Neural cell (in vitro differentiated cells): Measurements from ENCODE around the gene JAG2. TPM values are rescaled to one million over a fixed set of nuclear protein-coding genes. Genes with fewer than 3 reads are reported as not detected.

Experiments used
- H2AFZ ChIP-seq: fragments of 200-600, 300-800 bp; sonication (generic), shearing (Covaris generic); 2 replicates; pipeline ENCODE4 v1.6.0; 2014; ENCODE audit warnings: low read depth, mild to moderate bottlenecking, antibody characterized with exemption, low read length, moderate library complexity
- H3F3A ChIP-seq: fragments of 200-600 bp; shearing (Covaris generic); 2 replicates; pipeline ENCODE4 v1.6.1; 2016; ENCODE audit warnings: mild to moderate bottlenecking, moderate library complexity, mixed read lengths, antibody characterized with exemption, low read length; ENCODE audit not compliant: insufficient read depth, poor library complexity, severe bottlenecking
- H3K27ac ChIP-seq: fragments of 200-600, 300-800 bp; sonication (generic), shearing (Covaris generic); 2 replicates; pipeline ENCODE4 v1.5.1; 2014; ENCODE audit warnings: mild to moderate bottlenecking, low read length, moderate library complexity
- H3K27me3 ChIP-seq: fragments of 300-800, 200-600 bp; sonication (generic), shearing (Covaris generic); 2 replicates; pipeline ENCODE4 v1.6.0; 2014; ENCODE audit warnings: mild to moderate bottlenecking, low read depth, low read length, moderate library complexity; ENCODE audit not compliant: insufficient read depth
- H3K36me3 ChIP-seq: fragments of 300-800, 200-600 bp; sonication (generic), shearing (Covaris generic); 2 replicates; pipeline ENCODE4 v1.5.1; 2014; ENCODE audit warnings: mild to moderate bottlenecking, antibody characterized with exemption, low read length, moderate library complexity; ENCODE audit not compliant: insufficient read depth
- H3K4me2 ChIP-seq: fragments of 300-800, 200-600 bp; sonication (generic), shearing (Covaris generic); 2 replicates; pipeline ENCODE4 v1.6.0; 2014; ENCODE audit warnings: mild to moderate bottlenecking, low read length
- H3K4me3 ChIP-seq: fragments of 300-800, 200-600 bp; sonication (generic), shearing (Covaris generic); 2 replicates; pipeline ENCODE4 v1.5.1; 2014; ENCODE audit warnings: mild to moderate bottlenecking, low read length, moderate library complexity
- H3K79me2 ChIP-seq: fragments of 200-600 bp; shearing (Covaris generic); replicated peaks from 2 replicates; pipeline ENCODE4 v1.6.0; 2014; ENCODE audit warnings: mild to moderate bottlenecking, low read length, moderate library complexity; ENCODE audit not compliant: insufficient read depth
- H3K9ac ChIP-seq: fragments of 300-800, 200-600 bp; sonication (generic), shearing (Covaris generic); 2 replicates; pipeline ENCODE4 v1.6.1; 2016; ENCODE audit warnings: mild to moderate bottlenecking, low read length, mixed read lengths
- H3K9me2 ChIP-seq: fragments of 200-600 bp; shearing (Covaris generic); 2 replicates; pipeline ENCODE4 v1.6.1; 2016; ENCODE audit warnings: mild to moderate bottlenecking, low read length, mixed read lengths; ENCODE audit not compliant: insufficient read depth
- H3K9me3 ChIP-seq: fragments of 200-600, 300-800 bp; sonication (generic), shearing (Covaris generic); 2 replicates; pipeline ENCODE4 v1.6.1; 2016; ENCODE audit warnings: mild to moderate bottlenecking, mixed run types, low read length, moderate library complexity, mixed read lengths
- H4K20me1 ChIP-seq: fragments of 200-600 bp; shearing (Covaris generic); 2 replicates; pipeline ENCODE4 v1.6.1; 2016; ENCODE audit warnings: mild to moderate bottlenecking, mixed run types; ENCODE audit not compliant: insufficient read depth
- CTCF ChIP-seq: fragments of 450-650 bp; IDR thresholded peaks from 2 replicates; pipeline ENCODE4 v1.5.1; 2014; ENCODE audit warnings: antibody characterized with exemption, mild to moderate bottlenecking, moderate library complexity; ENCODE audit not compliant: poor library complexity, severe bottlenecking
- EP300 ChIP-seq: fragments of 450-650 bp; conservative IDR thresholded peaks from 2 replicates; pipeline ENCODE4 v1.6.1; 2014; ENCODE audit warnings: antibody characterized with exemption, mild to moderate bottlenecking, moderate library complexity; ENCODE audit not compliant: poor library complexity, severe bottlenecking
- EZH2 ChIP-seq: fragments of 200-600, 300-800 bp; shearing (Covaris generic), sonication (generic); IDR thresholded peaks from 2 replicates; pipeline ENCODE4 v1.6.1; 2014; ENCODE audit warnings: antibody characterized with exemption, low read length, borderline replicate concordance, mild to moderate bottlenecking; ENCODE audit not compliant: insufficient read depth, poor library complexity, severe bottlenecking
- MXI1 ChIP-seq: fragments of 450-650 bp; conservative IDR thresholded peaks from 2 replicates; pipeline ENCODE4 v1.6.1; 2014; ENCODE audit warnings: antibody characterized with exemption, mild to moderate bottlenecking; ENCODE audit not compliant: poor library complexity, severe bottlenecking
- POLR2AphosphoS5 ChIP-seq: IDR thresholded peaks from 2 replicates; pipeline ENCODE4 v1.6.1; 2012
- RAD21 ChIP-seq: fragments of 450-650 bp; conservative IDR thresholded peaks from 2 replicates; pipeline ENCODE4 v1.6.1; 2014; ENCODE audit warnings: antibody characterized with exemption, mild to moderate bottlenecking, moderate library complexity
- REST ChIP-seq: IDR thresholded peaks from 2 replicates; pipeline ENCODE4 v1.6.1; 2012; ENCODE audit warnings: borderline replicate concordance
- SMC3 ChIP-seq: fragments of 450-650 bp; conservative IDR thresholded peaks from 2 replicates; pipeline ENCODE4 v1.6.1; 2014; ENCODE audit warnings: antibody characterized with exemption, mild to moderate bottlenecking, moderate library complexity; ENCODE audit not compliant: poor library complexity
- TAF1 ChIP-seq: IDR thresholded peaks from 2 replicates; pipeline ENCODE4 v1.6.1; 2012; ENCODE audit warnings: low read depth
- polyA plus RNA-seq: library from polyadenylated mRNA; depleted of rRNA; stranded (reverse); fragments of >200 nt; gene quantifications from 2 replicates; pipeline ENCODE4 v1.2.3, GENCODE V29; 2014

The JAG2 gene
- polyA plus RNA-seq, 1 donor from 2014 or later, result 20.3 TPM

- H3K9ac ChIP-seq, result no peak overlapping the region
- no peaks in the 10 kb centered on the region for H3K9me3 ChIP-seq
- H2AFZ ChIP-seq, result no peak overlapping the region
- H3K4me2 ChIP-seq, result no peak overlapping the region
- no peaks in the 10 kb centered on the region for H3F3A ChIP-seq
- H3K36me3 ChIP-seq, result no peaks in the 10 kb centered on the region
- no peak overlapping the region for H3K27ac ChIP-seq
- no peaks in the 10 kb centered on the region for H3K27me3 ChIP-seq
- H3K79me2 ChIP-seq, result no peaks in the 10 kb centered on the region
- H3K4me3 ChIP-seq, result no peak overlapping the region
- TF ChIP-seq SMC3, result no peak
- no peak for TF ChIP-seq POLR2AphosphoS5
- TF ChIP-seq MXI1, result no peak
- TF ChIP-seq TAF1, result no peak
- no peak for TF ChIP-seq EP300
- TF ChIP-seq REST, result no peak
- no peak for TF ChIP-seq EZH2
- no peak for TF ChIP-seq RAD21
- no peak for TF ChIP-seq CTCF
- no peaks in the 10 kb centered on the region for H3K9me2 ChIP-seq
- no peaks in the 10 kb centered on the region for H4K20me1 ChIP-seq
Measured at GRCh38 chr14:105178868-105179140, 10.2 kb upstream of the JAG2 start.

GRCh38 chr14:105178069-105178867 is 9.7 kb upstream of the JAG2 start:
- Histone ChIP-seq H3K4me3 (no peak overlapping the region), H3K9ac (no peak overlapping the region), H2AFZ (no peak overlapping the region), H3K9me3 (no peaks in the 10 kb centered on the region), H3K9me2 (no peaks in the 10 kb centered on the region), H3K79me2 (no peaks in the 10 kb centered on the region), H3K36me3 (no peaks in the 10 kb centered on the region), H3K27ac (no peak overlapping the region), H3K4me2 (no peak overlapping the region), H3F3A (no peaks in the 10 kb centered on the region), H4K20me1 (no peaks in the 10 kb centered on the region), H3K27me3 (no peaks in the 10 kb centered on the region)
- TF ChIP-seq RAD21 (no peak), EZH2 (no peak), EP300 (no peak), CTCF (no peak), REST (no peak), MXI1 (no peak), TAF1 (no peak), POLR2AphosphoS5 (no peak), SMC3 (no peak)
